ENCODE data around the gene LRPAP1.
"Not testable (repeated sequence)": the region's sequence is repeated elsewhere in the genome, so short reads cannot be mapped to it uniquely, and the experiment has no call there.

LRPAP1 gene

GRCh38 chr4:3531879-3532750, at the start of gene LRPAP1:
Gene LRPAP1 (minus strand): TSS chr4:3532422. CDS start chr4:3532412, 10 bp downstream.
- DNase-seq, result peak; percentile 89 to 96 (median 95)

- not testable (repeated sequence) for DNase-seq
These were observed 49.3 kb upstream of the LRPAP1 start for GRCh38 chr4:3581334-3582090.

- not testable (repeated sequence) for DNase-seq
These were observed 48.6 kb upstream of the LRPAP1 start for GRCh38 chr4:3580859-3581258.

- DNase-seq, result not testable (repeated sequence)
These were observed 46.4 kb upstream of the LRPAP1 start for GRCh38 chr4:3578527-3579144.

GRCh38 chr4:3578052-3578451, 45.8 kb upstream of the LRPAP1 start:
- DNase-seq, result not testable (repeated sequence)

GRCh38 chr4:3577208-3577892, 45.1 kb upstream of the LRPAP1 start:
- DNase-seq, result not testable (repeated sequence)

GRCh38 chr4:3576533-3577207, 44.4 kb upstream of the LRPAP1 start:
- DNase-seq, result not testable (repeated sequence)

GRCh38 chr4:3575426-3576369, 43.5 kb upstream of the LRPAP1 start:
- DNase-seq, result not testable (repeated sequence)

GRCh38 chr4:3574865-3575264, 42.6 kb upstream of the LRPAP1 start:
- DNase-seq, result not testable (repeated sequence)

GRCh38 chr4:3574346-3574745, 42.1 kb upstream of the LRPAP1 start:
- DNase-seq, result not testable (repeated sequence)

- DNase-seq, result no peak
These were observed 40.9 kb upstream of the LRPAP1 start for GRCh38 chr4:3573131-3573530.

- no peak for DNase-seq
These were observed 40.1 kb upstream of the LRPAP1 start for GRCh38 chr4:3572363-3572762.

GRCh38 chr4:3571921-3572320, 39.7 kb upstream of the LRPAP1 start:
- no peak for DNase-seq

GRCh38 chr4:3570923-3571322, 38.7 kb upstream of the LRPAP1 start:
- not testable (repeated sequence) for DNase-seq

GRCh38 chr4:3569611-3570010, 37.4 kb upstream of the LRPAP1 start:
- not testable (repeated sequence) for DNase-seq

- DNase-seq, result not testable (repeated sequence)
These were observed 34.5 kb upstream of the LRPAP1 start for GRCh38 chr4:3566701-3567100.

- DNase-seq, result peak in 2 of 3 donors; percentile 5 to 17
These were observed 34.1 kb upstream of the LRPAP1 start for GRCh38 chr4:3566301-3566700.

GRCh38 chr4:3564948-3565347, 32.7 kb upstream of the LRPAP1 start:
- DNase-seq, result not testable (repeated sequence)

GRCh38 chr4:3563403-3563802, 31.2 kb upstream of the LRPAP1 start:
- no peak for DNase-seq

GRCh38 chr4:3562127-3562526, 29.9 kb upstream of the LRPAP1 start:
- not testable (repeated sequence) for DNase-seq

GRCh38 chr4:3560465-3560864, 28.2 kb upstream of the LRPAP1 start:
- DNase-seq, result not testable (repeated sequence)
